Large intestine (tissue), 3 donors: ENCODE measurements around the gene PLCD1. TPM values are rescaled to one million over a fixed set of nuclear protein-coding genes. Genes with fewer than 3 reads are reported as not detected.
"Not testable (repeated sequence)": the region's sequence is repeated elsewhere in the genome, so short reads cannot be mapped to it uniquely, and the experiment has no call there.

ENCODE experiments used
- DNase-seq, 2 donors: peaks; one replicate each; pipeline versions ENCODE4 v3.0.0 to v3.0.0-alpha.2; 2013
- H3K27ac ChIP-seq: one replicate; pipeline ENCODE4 v1.5.1; 2013; ENCODE audit warnings: low read length
- H3K27me3 ChIP-seq: 2 replicates; pipeline ENCODE4 v1.6.1; 2013; ENCODE audit warnings: low read length; ENCODE audit not compliant: control insufficient read depth, insufficient read depth
- H3K36me3 ChIP-seq: 2 replicates; pipeline ENCODE4 v1.6.1; 2013; ENCODE audit warnings: low read length; ENCODE audit not compliant: control insufficient read depth, insufficient read depth
- H3K4me1 ChIP-seq: one replicate; pipeline ENCODE4 v1.6.1; 2013; ENCODE audit warnings: low read length; ENCODE audit not compliant: control insufficient read depth, insufficient read depth
- H3K4me3 ChIP-seq: one replicate; pipeline ENCODE4 v1.5.1; 2013; ENCODE audit warnings: low read length
- H3K9me3 ChIP-seq: one replicate; pipeline ENCODE4 v1.6.1; 2013; ENCODE audit warnings: mild to moderate bottlenecking, low read depth, low read length, moderate library complexity; ENCODE audit not compliant: control insufficient read depth
- whole genome bisulfite sequencing: methylation state at CpG from one replicate; pipeline ENCODE4 v1.1.5; 2013; ENCODE audit warnings: low lambda C conversion rate; ENCODE audit not compliant: insufficient coverage; 5-methylcytosine and 5-hydroxymethylcytosine counted together
- polyA plus RNA-seq: library from polyadenylated mRNA; unstranded; fragments of 120-200 nt; gene quantifications from one replicate; pipeline ENCODE4 v1.2.1, GENCODE V29; 2013

The PLCD1 gene
- polyA plus RNA-seq, 1 donor, result 13.4 TPM

- H3K36me3 ChIP-seq, H3K27ac ChIP-seq, H3K27me3 ChIP-seq, H3K4me1 ChIP-seq, H3K4me3 ChIP-seq, H3K9me3 ChIP-seq, DNase-seq: not testable (repeated sequence)
- WGBS, result no CpG with 5 or more reads among the region's 9 CpGs
Measured at GRCh38 chr3:38053813-38054498, 24.5 kb upstream of the PLCD1 start.

- not testable (repeated sequence) for H3K9me3 ChIP-seq, DNase-seq, H3K27me3 ChIP-seq, H3K4me3 ChIP-seq, H3K4me1 ChIP-seq, H3K27ac ChIP-seq, H3K36me3 ChIP-seq
- WGBS, result no CpG with 5 or more reads among the region's 32 CpGs
Measured at GRCh38 chr3:38053286-38053685, 23.8 kb upstream of the PLCD1 start.

GRCh38 chr3:38051131-38051530, 21.7 kb upstream of the PLCD1 start:
- no peaks in the 10 kb centered on the region for H3K36me3 ChIP-seq
- DNase-seq, result no peak
- no CpG with 5 or more reads among the region's 13 CpGs for WGBS
- peaks cover 5% of the 10 kb centered on the region for H3K9me3 ChIP-seq
- no peak overlapping the region for H3K27ac ChIP-seq
- H3K4me3 ChIP-seq, result no peak overlapping the region
- H3K4me1 ChIP-seq, result no peaks in the 10 kb centered on the region
- no peaks in the 10 kb centered on the region for H3K27me3 ChIP-seq

DNA sequence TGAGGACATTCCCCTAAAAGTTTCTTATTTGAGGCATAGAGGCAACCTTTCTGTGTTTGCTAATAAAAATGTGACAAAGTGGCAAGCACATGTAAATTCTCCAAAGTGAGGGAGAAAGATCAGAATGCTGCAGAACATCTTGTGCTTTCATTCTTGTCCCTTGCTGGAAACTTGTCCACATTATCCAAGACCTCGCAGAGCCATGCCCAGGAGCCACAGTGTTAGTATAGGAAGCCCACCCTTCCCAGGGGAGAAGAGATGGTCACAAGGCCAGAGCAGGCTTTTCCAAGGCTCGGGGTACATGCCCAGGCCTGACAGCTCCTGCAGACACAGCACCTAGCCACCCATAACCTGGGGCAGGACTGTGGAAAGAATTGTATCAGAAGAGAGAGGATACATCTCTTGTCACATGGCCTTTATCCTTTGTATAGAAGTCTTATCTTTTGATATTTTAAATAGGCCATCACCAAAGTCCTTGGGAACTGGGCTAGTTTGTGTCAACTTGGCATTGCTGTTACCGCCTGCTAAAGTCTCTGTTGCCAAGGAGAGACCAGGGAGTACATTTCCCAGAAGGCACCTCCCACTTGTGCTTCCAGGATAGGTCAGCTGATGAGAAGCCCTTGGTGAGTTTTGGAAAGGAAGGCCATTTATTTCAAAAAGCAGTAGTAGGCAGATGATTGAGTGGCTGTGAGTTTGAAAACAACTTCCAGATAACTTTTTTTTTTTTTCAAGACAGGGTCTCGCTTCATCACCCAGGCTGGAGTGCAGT, 20.1 kb upstream of the PLCD1 start:
- Histone ChIP-seq H3K27me3 (no peaks in the 10 kb centered on the region), H3K9me3 (peaks cover 5% of the 10 kb centered on the region), H3K4me3 (no peak overlapping the region), H3K4me1 (no peaks in the 10 kb centered on the region), H3K27ac (no peak overlapping the region), H3K36me3 (no peaks in the 10 kb centered on the region)
- no peak for DNase-seq
- WGBS, result no CpG with 5 or more reads among the region's 4 CpGs

DNA sequence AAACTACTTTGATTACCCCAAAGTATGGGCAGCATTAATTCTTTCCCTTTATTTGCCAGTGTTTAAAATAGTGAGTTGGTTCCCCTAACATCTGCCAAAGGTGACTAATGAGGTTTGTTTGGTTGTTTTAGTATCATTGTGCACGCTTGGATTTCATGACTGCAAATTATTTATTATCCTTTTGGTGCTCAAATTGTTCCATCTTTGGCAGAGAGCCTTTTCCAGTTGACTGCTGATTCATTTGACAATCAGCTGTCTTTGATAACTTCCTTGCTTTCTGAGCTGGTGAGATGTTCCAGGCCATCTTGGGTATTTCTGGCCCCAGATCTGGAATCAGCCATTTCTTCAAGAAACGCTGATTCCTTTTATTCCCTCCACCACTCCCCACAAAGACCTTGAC, 18.5 kb upstream of the PLCD1 start:
- Histone ChIP-seq H3K9me3 (peaks cover 5% of the 10 kb centered on the region), H3K27me3 (no peaks in the 10 kb centered on the region), H3K4me3 (no peak overlapping the region), H3K36me3 (no peaks in the 10 kb centered on the region), H3K27ac (no peak overlapping the region), H3K4me1 (no peaks in the 10 kb centered on the region)
- no peak for DNase-seq
- no CpG with 5 or more reads among the region's 2 CpGs for WGBS

- no peaks in the 10 kb centered on the region for H3K4me1 ChIP-seq
- no peaks in the 10 kb centered on the region for H3K9me3 ChIP-seq
- H3K4me3 ChIP-seq, result no peak overlapping the region
- no peak overlapping the region for H3K27ac ChIP-seq
- H3K27me3 ChIP-seq, result no peaks in the 10 kb centered on the region
- WGBS, result 100% methylated on average over 1 of the region's 2 CpGs
- no peaks in the 10 kb centered on the region for H3K36me3 ChIP-seq
- no peak for DNase-seq
Measured at GRCh38 chr3:38046821-38047220, 17.4 kb upstream of the PLCD1 start.

DNA sequence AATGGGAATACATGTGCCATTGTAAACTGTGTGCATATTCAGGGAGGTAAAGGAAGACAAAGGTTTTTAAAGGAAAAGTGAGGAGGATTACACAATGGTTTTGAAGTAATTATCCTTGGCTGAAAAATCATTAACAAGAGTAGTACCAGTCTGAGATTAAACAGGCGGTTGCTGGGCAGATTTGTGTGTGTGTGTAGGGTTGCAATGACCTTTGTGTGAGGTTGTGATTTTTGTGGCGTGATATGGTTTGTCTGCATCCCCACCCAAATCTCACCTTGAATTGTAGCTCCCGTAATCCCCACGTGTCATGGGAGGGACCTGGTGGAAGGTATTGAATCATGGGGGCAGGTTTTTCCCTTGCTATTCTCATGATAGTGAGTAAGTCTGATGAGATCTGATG, 16.6 kb upstream of the PLCD1 start:
- Histone ChIP-seq H3K27me3 (no peaks in the 10 kb centered on the region), H3K9me3 (no peaks in the 10 kb centered on the region), H3K36me3 (no peaks in the 10 kb centered on the region), H3K27ac (no peak overlapping the region), H3K4me3 (no peak overlapping the region), H3K4me1 (no peaks in the 10 kb centered on the region)
- peak in 1 of 2 donors; percentile 39 for DNase-seq
- no CpG with 5 or more reads among the region's 4 CpGs for WGBS

DNA sequence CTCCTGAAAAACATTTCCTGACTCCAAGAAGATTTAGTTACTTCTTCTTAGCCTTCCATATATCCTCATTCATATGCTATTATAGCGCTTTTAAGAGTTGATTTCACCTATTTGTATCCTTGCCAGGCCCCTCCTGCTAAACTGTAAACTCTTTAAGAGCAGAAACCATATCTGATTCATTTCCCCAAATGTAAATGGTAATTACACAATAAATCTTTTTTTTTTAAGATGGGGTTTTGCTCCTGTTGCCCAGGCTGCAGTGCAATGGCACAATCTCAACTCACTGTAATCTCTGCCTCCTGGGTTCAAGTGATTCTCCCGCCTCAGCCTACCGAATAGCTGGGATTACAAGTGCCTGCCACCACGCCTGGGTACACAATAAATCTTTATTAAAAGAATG, 14.0 kb upstream of the PLCD1 start:
- peaks cover 4% of the 10 kb centered on the region for H3K9me3 ChIP-seq
- no peaks in the 10 kb centered on the region for H3K36me3 ChIP-seq
- DNase-seq, result no peak
- no peak overlapping the region for H3K27ac ChIP-seq
- whole genome bisulfite sequencing, result 100% methylated on average over 1 of the region's 4 CpGs
- peaks cover 20% of the 10 kb centered on the region for H3K4me1 ChIP-seq
- H3K4me3 ChIP-seq, result no peak overlapping the region
- peaks cover 7% of the 10 kb centered on the region for H3K27me3 ChIP-seq

GRCh38 chr3:38040401-38040800, 11.0 kb upstream of the PLCD1 start:
- peaks cover 4% of the 10 kb centered on the region for H3K9me3 ChIP-seq
- DNase-seq, result peak; percentile 73 to 85
- H3K27me3 ChIP-seq, result peaks cover 7% of the 10 kb centered on the region
- H3K4me1 ChIP-seq, result peaks cover 20% of the 10 kb centered on the region
- H3K4me3 ChIP-seq, result no peak overlapping the region
- no peaks in the 10 kb centered on the region for H3K36me3 ChIP-seq
- peak overlapping the region; percentile 40 for H3K27ac ChIP-seq
- no CpG with 5 or more reads among the region's 5 CpGs for WGBS

GRCh38 chr3:38039899-38040261, 10.4 kb upstream of the PLCD1 start:
- H3K36me3 ChIP-seq, result no peaks in the 10 kb centered on the region
- H3K4me1 ChIP-seq, result peaks cover 20% of the 10 kb centered on the region
- H3K27ac ChIP-seq, result peak overlapping the region; percentile 34
- peaks cover 4% of the 10 kb centered on the region for H3K9me3 ChIP-seq
- DNase-seq, result peak in 1 of 2 donors; percentile 66
- H3K27me3 ChIP-seq, result peaks cover 7% of the 10 kb centered on the region
- H3K4me3 ChIP-seq, result peak overlapping the region; percentile 45
- WGBS, result no CpG with 5 or more reads among the region's 11 CpGs
